GM12872 (cell line): Measurements from ENCODE around the gene KANK2.

Source experiments
- CTCF ChIP-seq: IDR thresholded peaks from 3 replicates; pipeline ENCODE4 v1.5.1; 2011; ENCODE audit warnings: low read depth, mild to moderate bottlenecking, low read length, moderate library complexity; ENCODE audit not compliant: insufficient read depth

The KANK2 gene

GRCh38 chr19:11224429-11224828 is 27.1 kb upstream of the KANK2 start:
- TF ChIP-seq CTCF: no peak

GRCh38 chr19:11223200-11223599 is 25.9 kb upstream of the KANK2 start:
- no peak for TF ChIP-seq CTCF

GRCh38 chr19:11221082-11221598 is 23.8 kb upstream of the KANK2 start:
- TF ChIP-seq CTCF: no peak

GRCh38 chr19:11214387-11214786 is 17.0 kb upstream of the KANK2 start:
- no peak for TF ChIP-seq CTCF

GRCh38 chr19:11210656-11210928 is 13.2 kb upstream of the KANK2 start:
- no peak for TF ChIP-seq CTCF

- no peak for TF ChIP-seq CTCF
These were observed 12.7 kb upstream of the KANK2 start for GRCh38 chr19:11209839-11210655.

GRCh38 chr19:11208561-11209471 is 11.5 kb upstream of the KANK2 start:
- no peak for TF ChIP-seq CTCF
